GM18951 (cell line): Measurements from ENCODE around the gene GRID2.
"Not testable (repeated sequence)": the region's sequence is repeated elsewhere in the genome, so short reads cannot be mapped to it uniquely, and the experiment has no call there.

ENCODE experiments used
- POLR2A ChIP-seq: IDR thresholded peaks from 4 replicates; pipeline ENCODE4 v1.6.1; 2011; ENCODE audit warnings: mild to moderate bottlenecking; ENCODE audit not compliant: insufficient read length, insufficient read depth; ENCODE audit errors: extremely low read depth
- in situ Hi-C: fragments of 300-500 bp; cut with MboI; formaldehyde crosslinking; loops from one replicate; pipeline ENCODE4 v1.12.0; 2022; ENCODE audit warnings: low sequenced_read_pairs, mixed read lengths, inconsistent platforms; ENCODE audit not compliant: unreplicated experiment

The GRID2 gene

GRCh38 chr4:92447255-92447905, 143.6 kb downstream of the GRID2 start:
- in situ Hi-C loops = no loop called here
- no peak for TF ChIP-seq POLR2A

DNA sequence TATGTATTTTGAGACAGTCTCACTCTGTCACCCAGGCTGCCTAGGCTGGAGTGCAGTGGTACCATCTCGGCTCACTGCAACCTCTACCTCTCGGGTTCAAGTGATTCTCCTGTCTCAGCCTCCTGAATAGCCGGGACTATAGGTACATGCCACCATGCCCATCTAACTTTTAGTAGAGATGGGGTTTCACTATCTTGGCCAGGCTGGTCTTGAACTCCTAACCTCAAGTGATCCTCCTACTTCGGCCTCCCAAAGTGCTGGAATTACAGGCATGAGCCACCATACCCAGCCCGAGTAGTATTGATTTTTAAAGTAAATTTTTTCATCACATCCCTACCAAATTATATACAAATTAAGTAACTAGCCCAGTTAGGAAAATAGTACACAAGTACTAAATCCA, 144.4 kb downstream of the GRID2 start:
- in situ Hi-C loops = not testable (repeated sequence)

- in situ Hi-C loops = no loop called here
- TF ChIP-seq POLR2A = no peak
Observed at GRCh38 chr4:92450694-92451093, 146.9 kb downstream of the GRID2 start.

- TF ChIP-seq POLR2A = no peak
Observed at GRCh38 chr4:92451782-92452181, 148.0 kb downstream of the GRID2 start.

DNA sequence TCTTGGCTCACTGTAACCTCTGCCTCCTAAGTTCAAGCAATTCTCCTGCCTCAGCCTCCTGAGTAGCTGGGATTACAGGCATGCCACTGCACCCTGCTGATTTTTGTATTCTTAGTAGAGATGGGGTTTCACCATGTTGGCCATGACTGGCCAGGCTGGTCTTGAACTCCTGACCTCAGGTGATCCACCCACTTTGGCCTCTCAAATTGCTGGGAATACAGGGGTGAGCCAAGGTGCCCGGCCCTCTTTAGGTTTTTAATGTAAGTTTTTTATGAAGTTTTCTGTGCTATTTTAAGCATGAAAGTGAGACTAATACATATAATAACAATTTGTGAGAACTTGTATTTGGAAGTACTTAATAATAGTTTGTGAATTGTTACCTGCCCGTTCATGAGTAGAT, 148.6 kb downstream of the GRID2 start:
- in situ Hi-C loops = not testable (repeated sequence)

More at GRCh38 chr4:92451782-92452181, 148.0 kb downstream of the GRID2 start:
- in situ Hi-C loops = no loop called here

DNA sequence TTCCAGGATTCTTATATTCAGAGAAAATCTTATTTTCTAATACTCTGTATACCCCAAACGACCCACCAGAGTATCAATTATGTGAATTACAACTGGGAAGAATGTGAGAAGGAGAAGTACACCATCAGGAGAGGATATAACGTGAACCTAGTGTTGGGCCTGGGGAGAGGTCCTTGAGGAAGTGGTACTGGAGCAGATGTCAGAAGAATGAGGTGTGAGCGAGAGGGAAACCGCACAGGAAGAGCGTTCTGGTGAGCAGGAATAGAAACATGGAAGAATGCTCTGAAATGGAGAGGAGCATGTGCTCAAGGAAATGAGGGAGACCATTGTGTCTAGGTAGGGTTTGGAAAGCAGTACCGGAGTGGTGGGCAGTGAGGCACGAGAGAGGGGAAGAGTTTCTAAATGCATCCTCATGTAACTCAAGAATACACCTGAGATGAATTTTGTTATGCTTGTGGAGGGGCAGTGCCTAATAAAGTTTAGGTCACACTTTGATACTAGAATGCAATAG, 151.6 kb downstream of the GRID2 start:
- in situ Hi-C loops = no loop called here
- no peak for TF ChIP-seq POLR2A

DNA sequence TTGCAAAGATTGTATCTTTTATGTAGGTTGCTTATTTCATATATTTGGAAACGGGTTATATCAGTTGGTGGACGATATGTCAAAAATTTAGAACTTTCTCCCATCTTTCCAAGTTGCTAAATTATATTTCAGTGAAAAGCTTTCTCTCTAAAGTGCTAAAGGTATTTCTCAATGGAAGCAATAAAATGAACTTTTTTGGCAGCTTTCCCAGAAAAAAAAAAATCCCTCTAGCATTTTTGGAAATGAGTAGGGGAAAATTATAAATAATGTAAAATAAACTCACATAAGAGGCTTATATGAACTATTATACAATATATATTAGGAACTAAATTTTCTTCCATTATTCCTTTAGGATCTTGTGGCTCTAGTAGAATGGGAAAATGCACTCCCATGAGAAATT, 152.2 kb downstream of the GRID2 start:
- TF ChIP-seq POLR2A = no peak
- in situ Hi-C loops = no loop called here

DNA sequence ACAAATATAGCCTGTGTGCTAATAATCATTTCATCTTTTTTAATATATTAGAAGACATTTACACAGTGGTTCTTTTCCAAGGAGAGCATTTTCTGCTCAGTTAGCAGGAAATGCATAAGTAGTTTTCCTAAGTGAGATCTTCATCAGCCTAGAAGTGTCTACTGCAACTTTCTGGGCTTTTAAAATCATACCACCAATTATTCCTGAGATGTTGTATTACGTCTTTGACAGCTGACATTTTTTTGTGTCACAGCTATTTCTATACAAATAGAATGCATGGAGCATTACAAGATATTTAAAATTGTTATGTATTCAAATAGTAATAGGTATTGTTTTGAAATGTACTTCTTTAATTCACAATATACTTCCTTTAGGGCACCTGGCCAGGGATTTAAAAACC, 158.0 kb downstream of the GRID2 start:
- TF ChIP-seq POLR2A = no peak
- in situ Hi-C loops = no loop called here

GRCh38 chr4:92477298-92477697, 173.5 kb downstream of the GRID2 start:
- in situ Hi-C loops = no loop called here
- TF ChIP-seq POLR2A = no peak

GRCh38 chr4:92483341-92483740, 179.6 kb downstream of the GRID2 start:
- TF ChIP-seq POLR2A = no peak

DNA sequence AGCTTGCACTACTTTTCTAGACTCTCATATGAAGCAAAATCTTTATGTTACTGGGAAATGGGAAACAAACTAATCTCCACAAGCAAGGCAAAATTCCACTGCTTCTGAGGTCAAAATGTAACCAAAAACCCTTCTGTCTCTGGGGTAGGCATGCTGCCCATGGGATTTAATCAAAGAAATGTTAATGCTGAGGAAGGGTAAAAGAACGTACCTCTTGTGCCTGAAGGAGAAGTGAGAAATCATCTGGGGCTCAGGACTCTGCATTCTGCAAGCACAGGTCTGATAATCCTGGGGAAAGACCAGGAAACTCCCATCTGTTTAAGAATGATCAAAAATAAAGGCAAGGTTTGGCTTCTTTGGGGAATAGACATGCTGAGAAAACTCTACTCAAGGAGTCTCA, 184.7 kb downstream of the GRID2 start:
- in situ Hi-C loops = no loop called here
- TF ChIP-seq POLR2A = no peak

More at GRCh38 chr4:92483341-92483740, 179.6 kb downstream of the GRID2 start:
- in situ Hi-C loops = no loop called here

DNA sequence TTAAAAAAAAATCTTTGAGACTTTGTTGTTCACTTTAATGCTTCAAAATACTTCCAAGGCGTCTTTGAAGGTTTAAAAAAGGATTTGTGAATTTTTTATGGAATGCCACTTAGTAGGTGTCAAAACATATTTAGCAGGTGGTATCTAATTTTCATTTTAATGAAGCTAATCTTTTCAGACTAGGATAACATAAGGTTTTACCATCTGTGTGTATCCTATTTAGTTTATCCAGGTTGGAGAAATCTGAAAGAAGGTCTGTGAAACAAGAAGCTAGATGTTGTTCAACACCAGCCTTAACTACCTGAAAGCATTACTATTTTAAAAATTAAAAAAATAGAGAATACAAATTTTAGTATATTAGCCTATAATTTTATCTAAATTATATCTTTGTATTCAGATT, 193.4 kb downstream of the GRID2 start:
- in situ Hi-C loops = no loop called here

GRCh38 chr4:92501456-92501855, 197.7 kb downstream of the GRID2 start:
- no peak for TF ChIP-seq POLR2A
- in situ Hi-C loops = no loop called here

More for the DNA sequence above, 193.4 kb downstream of the GRID2 start:
- no peak for TF ChIP-seq POLR2A

DNA sequence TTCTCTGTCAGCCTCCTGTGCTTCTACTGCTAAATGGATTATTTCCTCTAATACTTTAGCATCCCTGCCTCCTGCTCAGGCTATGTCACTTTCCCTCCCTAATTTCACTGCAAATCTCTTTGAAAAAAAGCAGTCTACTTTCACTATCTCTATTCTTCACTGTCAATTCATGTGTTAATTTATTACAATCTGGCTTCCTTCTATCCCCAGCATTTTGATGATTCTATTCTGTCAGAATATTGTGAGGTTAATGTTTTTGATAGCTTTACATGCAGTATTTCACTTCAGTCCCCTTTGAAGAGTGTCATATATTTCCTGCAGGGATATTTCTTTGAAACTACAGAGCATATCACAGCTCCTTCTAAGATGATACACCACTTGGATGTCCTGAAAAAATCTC, 203.2 kb downstream of the GRID2 start:
- in situ Hi-C loops = no loop called here
- TF ChIP-seq POLR2A = no peak

DNA sequence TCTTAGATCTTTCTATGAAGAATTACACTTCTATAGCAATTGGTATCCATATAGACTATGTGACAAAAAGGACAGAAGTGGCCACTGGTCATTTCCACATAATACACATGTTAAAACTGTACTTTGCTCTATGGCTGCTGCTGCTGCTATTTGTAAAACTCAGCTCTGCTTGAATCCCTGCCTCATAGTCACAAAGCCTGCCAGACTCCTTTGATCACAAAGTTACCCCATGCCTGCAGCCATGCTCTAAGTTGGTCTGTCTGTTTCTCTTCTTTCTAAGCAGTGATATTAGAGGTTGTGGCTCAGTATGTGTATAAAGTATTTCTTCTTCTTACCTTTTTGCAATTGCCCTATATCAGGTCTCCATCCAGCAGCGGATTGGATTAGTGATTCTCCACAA, 210.9 kb downstream of the GRID2 start:
- in situ Hi-C loops = no loop called here
- TF ChIP-seq POLR2A = no peak
